Left lobe of liver (tissue), 2 donors: Measurements from ENCODE around the gene HHIP. TPM values are rescaled to one million over a fixed set of nuclear protein-coding genes. Genes with fewer than 3 reads are reported as not detected.

ENCODE experiments used
- ATAC-seq: fragments of 200-7000 bp; cut with Tn5 transposase; one replicate; pipeline ENCODE4 v1.9.1; 2020; ENCODE audit warnings: mild to moderate bottlenecking, moderate library complexity
- DNase-seq: peaks from one replicate; pipeline ENCODE4 v3.0.0-alpha.2; 2020; ENCODE audit warnings: low spot score
- total RNA-seq: library from RNA; stranded (reverse); gene quantifications from one replicate; pipeline ENCODE4 v1.2.1, GENCODE V29; 2021
- donor health status: DM: no; HTN: no; CAD: no; lungs with moderate emphysema.
- donor health status: DM: no; HTN: yes; CAD: no.

Gene HHIP
- total RNA-seq, result 5.8 TPM

GRCh38 chr4:144645631-144646522 is at the start of gene HHIP:
Gene HHIP, plus strand, starts transcription at chr4:144646156. Its CDS starts 520 bp downstream, at chr4:144646676.
- DNase-seq (no peak), ATAC-seq (peak; percentile 68)

GRCh38 chr4:144597171-144597570 is 48.8 kb upstream of the HHIP start:
- no peak for ATAC-seq

GRCh38 chr4:144599621-144600020 is 46.3 kb upstream of the HHIP start:
- DNase-seq (no peak), ATAC-seq (no peak)

More at GRCh38 chr4:144597171-144597570, 48.8 kb upstream of the HHIP start:
- DNase-seq, result no peak

- no peak for ATAC-seq
Measured at GRCh38 chr4:144611850-144612249, 34.1 kb upstream of the HHIP start.

GRCh38 chr4:144614850-144615585 is 30.9 kb upstream of the HHIP start:
- ATAC-seq, result no peak
- no peak for DNase-seq

More at GRCh38 chr4:144611850-144612249, 34.1 kb upstream of the HHIP start:
- DNase-seq, result no peak

GRCh38 chr4:144621681-144622080 is 24.3 kb upstream of the HHIP start:
- no peak for ATAC-seq

GRCh38 chr4:144627663-144628076 is 18.3 kb upstream of the HHIP start:
- ATAC-seq (no peak), DNase-seq (no peak)

More at GRCh38 chr4:144621681-144622080, 24.3 kb upstream of the HHIP start:
- DNase-seq, result no peak

- DNase-seq (no peak), ATAC-seq (no peak)
Measured at GRCh38 chr4:144633215-144633614, 12.7 kb upstream of the HHIP start.

- DNase-seq (no peak), ATAC-seq (no peak)
Measured at GRCh38 chr4:144634978-144635747, 10.8 kb upstream of the HHIP start.

GRCh38 chr4:144644368-144645101 is 1.4 kb upstream of the HHIP start:
- ATAC-seq (no peak), DNase-seq (no peak)

- ATAC-seq (no peak), DNase-seq (no peak)
Measured at GRCh38 chr4:144645102-144645630, 790 bp upstream of the HHIP start.

- no peak for DNase-seq
Measured at GRCh38 chr4:144646523-144647094, 653 bp downstream of the HHIP start.

GRCh38 chr4:144647095-144647561 is 1.2 kb downstream of the HHIP start:
- DNase-seq (no peak), ATAC-seq (no peak)

More at GRCh38 chr4:144646523-144647094, 653 bp downstream of the HHIP start:
- no peak for ATAC-seq

- ATAC-seq (no peak), DNase-seq (no peak)
Measured at GRCh38 chr4:144647590-144647989, 1.6 kb downstream of the HHIP start.

GRCh38 chr4:144648042-144648441 is 2.1 kb downstream of the HHIP start:
- ATAC-seq, result no peak
- DNase-seq, result no peak

- DNase-seq (no peak), ATAC-seq (no peak)
Measured at GRCh38 chr4:144649646-144650045, 3.7 kb downstream of the HHIP start.

GRCh38 chr4:144650311-144651005 is 4.5 kb downstream of the HHIP start:
- no peak for ATAC-seq

GRCh38 chr4:144653781-144654545 is 8.0 kb downstream of the HHIP start:
- DNase-seq, result no peak

More at GRCh38 chr4:144650311-144651005, 4.5 kb downstream of the HHIP start:
- DNase-seq, result no peak

More at GRCh38 chr4:144653781-144654545, 8.0 kb downstream of the HHIP start:
- ATAC-seq, result no peak
